Heart left ventricle (tissue), 16 donors: ENCODE results near the gene LCN2. TPM values are rescaled to one million over a fixed set of nuclear protein-coding genes. Genes with fewer than 3 reads are reported as not detected.
"Not testable (repeated sequence)": the region's sequence is repeated elsewhere in the genome, so short reads cannot be mapped to it uniquely, and the experiment has no call there.

ENCODE experiments used
- ATAC-seq, 4 donors: fragments of 200-7000 bp; cut with Tn5 transposase; one replicate each; pipeline ENCODE4 v1.9.1; 2020 to 2022; ENCODE audit warnings: moderate library complexity in 4 of 4, mild to moderate bottlenecking in 3 of 4, moderate number of reproducible peaks in 1 of 4
- DNase-seq, 5 donors: peaks; one replicate each; pipeline ENCODE4 v3.0.0-alpha.2; 2020
- H3K27ac ChIP-seq, 12 donors: fragments of 200-600 bp; sonication (generic) in 4 of 12; one replicate each; pipeline versions ENCODE4 v1.5.0 to v1.8.0; 2016 to 2022; ENCODE audit warnings: mild to moderate bottlenecking in 2 of 12
- H3K27me3 ChIP-seq, 9 donors: fragments of 200-600 bp; sonication (generic) in 2 of 9; one replicate each; pipeline versions ENCODE4 v1.5.1 to v1.8.0; 2016 to 2022; ENCODE audit warnings: mild to moderate bottlenecking in 3 of 9
- H3K36me3 ChIP-seq, 9 donors: fragments of 200-600 bp; sonication (generic) in 2 of 9; one replicate each; pipeline versions ENCODE4 v1.5.0 to v1.8.0; 2018 to 2022; ENCODE audit warnings: mild to moderate bottlenecking in 2 of 9
- H3K4me1 ChIP-seq, 12 donors: fragments of 200-600 bp; sonication (generic) in 4 of 12; one replicate each; pipeline versions ENCODE4 v1.5.0 to v1.8.0; 2016 to 2022; ENCODE audit warnings: mild to moderate bottlenecking in 3 of 12
- H3K4me3 ChIP-seq, 12 donors: fragments of 200-600 bp; sonication (generic) in 4 of 12; one replicate each; pipeline versions ENCODE4 v1.5.0 to v1.8.0; 2017 to 2022; ENCODE audit warnings: mild to moderate bottlenecking in 9 of 12, moderate library complexity in 4 of 12
- H3K9me3 ChIP-seq, 12 donors: fragments of 200-600 bp; sonication (generic) in 4 of 12; one replicate each; pipeline versions ENCODE4 v1.5.0 to v1.8.0; 2016 to 2022; ENCODE audit warnings: mild to moderate bottlenecking in 1 of 12
- CTCF ChIP-seq, 12 donors: fragments of 200-600 bp; sonication (generic) in 4 of 12; IDR thresholded peaks; one replicate each; pipeline versions ENCODE4 v1.5.0 to v1.8.0; 2018 to 2022; ENCODE audit warnings: antibody characterized with exemption in 12 of 12, mild to moderate bottlenecking in 5 of 12
- POLR2A ChIP-seq, 2 donors: fragments of 450-650 bp; IDR thresholded peaks; one replicate each; pipeline ENCODE4 v1.6.1; 2017; ENCODE audit warnings: antibody characterized with exemption in 2 of 2, mild to moderate bottlenecking in 2 of 2, moderate library complexity in 2 of 2
- WGBS, 4 donors: extraction: QIAGEN DNeasy Blood & Tissue Kit in 2 of 4; methylation state at CpG; one replicate each; pipeline versions ENCODE4 v1.1.5 to v1.1.7; 2013 to 2018; 5-methylcytosine and 5-hydroxymethylcytosine counted together
- intact Hi-C, 10 donors: fragments of 100-400 bp; cut with DNase I; formaldehyde crosslinking; loops; one replicate each; pipeline versions ENCODE4 v1.11.1 to v1.14.2; 2022
- polyA plus RNA-seq, 2 donors: library from polyadenylated mRNA; stranded (reverse); fragments of 200-250 nt; gene quantifications; one replicate each; pipeline ENCODE4 v1.2.3, GENCODE V29; 2013
- total RNA-seq, 9 donors: library from RNA; depleted of rRNA in 2 of 9; stranded (reverse); fragments of >200 nt in 2 of 9; fragmentation: NEBNext Ultra II Directional in 3 of 9; extraction: Animal tissue kit (Norgen Biotek cat#: 25700) in 3 of 9; gene quantifications; one replicate each; pipeline versions ENCODE4 v1.1.0 to v1.2.4, GENCODE V29; 2016 to 2023
- donor health status: ischemic (EF 13 %, LVEDD 7.1; RV severe dilation, severe dysfunction).
- donor health status: healthy with polysubstance abuse.
- donor health status: DM: no; HTN: yes; CAD: no.
- donor health status: DM: no; HTN: no; CAD: no.
- donor health status: ischemic (EF 25% LVEDD 6.9; RV normal size, moderate dysfunction).
- donor health status: ischemic (EF 25% LVEDD 5.7; RV mildly dilated, moderate dysfunction).
- donor health status: healthy.
- donor health status: DM: yes; HTN: yes; CAD: no.
- donor health status: ischemic (EF 35%, LVEDD 5.7; RV mildly dilated, moderate dysfunction).
- donor health status: nonischemic (EF 11% LVEDD 7.7; RV severe dilation, severe dysfunction).
- donor health status: DM: yes; HTN: yes; CAD: no.
- donor health status: PGD.
- donor health status: ischemic (EF 29% LVEDD 5.4; RV normal size, mild dysfunction).
- donor health status: nonischemic (EF 23%, LVEDD 6.1; RV moderate dilation, normal function).

LCN2 gene
- total and polyA plus RNA-seq, 11 donors = 1.1 to 5.8 TPM; not detected in 9

GRCh38 chr9:128180447-128180846, 31.2 kb downstream of the LCN2 start:
- intact Hi-C loops = loop anchor here in 1 of 10 donors (10.0 kb wide), 1 partner anchor 144 kb away; the partner anchor contains the start of genes COQ4 and TRUB2
- no peak for TF ChIP-seq CTCF (IDR thresholded peaks at IDR 0.05)
- TF ChIP-seq POLR2A (IDR thresholded peaks at IDR 0.05) = no peak
- DNase-seq (no peak), ATAC-seq (no peak)
- Histone ChIP-seq H3K36me3 (peaks cover 11 to 90% (median 85%) of the 10 kb centered on the region in 9 donors), H3K4me1 (no peaks in the 10 kb centered on the region), H3K27me3 (no peaks in the 10 kb centered on the region), H3K27ac (no peak overlapping the region), H3K9me3 (peaks cover 0 to 4% (median 0%) of the 10 kb centered on the region in 12 donors), H3K4me3 (no peak overlapping the region)
- WGBS, 4 donors = 97 to 100% (median 99%) methylated on average over 8 of the region's 8 CpGs

- not testable (repeated sequence) for H3K27ac ChIP-seq, H3K4me1 ChIP-seq, ATAC-seq, H3K4me3 ChIP-seq, H3K27me3 ChIP-seq, H3K9me3 ChIP-seq
- peak; percentile 25 to 59 (median 42) for TF ChIP-seq CTCF (IDR thresholded peaks at IDR 0.05)
- intact Hi-C loops = loop anchor here in 1 of 10 donors (10.0 kb wide), 1 partner anchor 143 kb away; the partner anchor contains the start of genes COQ4 and TRUB2
- WGBS, 4 donors = 25 to 35% (median 29%) methylated on average over 6 to 12 of the region's 12 CpGs
- peaks cover 9 to 90% (median 84%) of the 10 kb centered on the region in 9 donors for H3K36me3 ChIP-seq
- peak in 2 of 5 donors; percentile 58 to 60 for DNase-seq
These were observed 32.2 kb downstream of the LCN2 start for GRCh38 chr9:128181480-128181879.

- no peak for DNase-seq
- TF ChIP-seq CTCF (IDR thresholded peaks at IDR 0.05) (no peak), POLR2A (IDR thresholded peaks at IDR 0.05) (no peak)
These were observed 33.8 kb downstream of the LCN2 start for GRCh38 chr9:128182893-128183588.

More at GRCh38 chr9:128182893-128183588, 33.8 kb downstream of the LCN2 start:
- H3K27me3 ChIP-seq = no peaks in the 10 kb centered on the region
- 86 to 93% (median 91%) methylated on average over 12 of the region's 12 CpGs for WGBS, 4 donors
- intact Hi-C loops = loop anchor here in 1 of 10 donors (10.0 kb wide), 1 partner anchor 142 kb away; the partner anchor contains the start of genes COQ4 and TRUB2
- ATAC-seq = no peak
- no peak overlapping the region for H3K27ac ChIP-seq
- no peaks in the 10 kb centered on the region for H3K4me1 ChIP-seq
- peaks cover 9 to 90% (median 81%) of the 10 kb centered on the region in 9 donors for H3K36me3 ChIP-seq
- no peak overlapping the region for H3K4me3 ChIP-seq
- peaks cover 0 to 4% (median 0%) of the 10 kb centered on the region in 12 donors for H3K9me3 ChIP-seq
